Dermis microvascular lymphatic vessel endothelial cell (primary cell): ENCODE data around the gene XPR1. TPM values are rescaled to one million over a fixed set of nuclear protein-coding genes. Genes with fewer than 3 reads are reported as not detected.

Experiments used
- DNase-seq, 2 donors: peaks; one replicate each; pipeline versions ENCODE4 v3.0.0 to v3.0.0-alpha.2; 2010; ENCODE audit warnings: low read depth in 2 of 2
- total RNA-seq: library from RNA; depleted of rRNA; stranded (reverse); fragments of >200 nt; gene quantifications from 2 replicates; pipeline ENCODE4 v1.2.1, GENCODE V29; 2014

The XPR1 gene
- total RNA-seq, 1 donor from 2014 or later: 29.3 TPM

DNA sequence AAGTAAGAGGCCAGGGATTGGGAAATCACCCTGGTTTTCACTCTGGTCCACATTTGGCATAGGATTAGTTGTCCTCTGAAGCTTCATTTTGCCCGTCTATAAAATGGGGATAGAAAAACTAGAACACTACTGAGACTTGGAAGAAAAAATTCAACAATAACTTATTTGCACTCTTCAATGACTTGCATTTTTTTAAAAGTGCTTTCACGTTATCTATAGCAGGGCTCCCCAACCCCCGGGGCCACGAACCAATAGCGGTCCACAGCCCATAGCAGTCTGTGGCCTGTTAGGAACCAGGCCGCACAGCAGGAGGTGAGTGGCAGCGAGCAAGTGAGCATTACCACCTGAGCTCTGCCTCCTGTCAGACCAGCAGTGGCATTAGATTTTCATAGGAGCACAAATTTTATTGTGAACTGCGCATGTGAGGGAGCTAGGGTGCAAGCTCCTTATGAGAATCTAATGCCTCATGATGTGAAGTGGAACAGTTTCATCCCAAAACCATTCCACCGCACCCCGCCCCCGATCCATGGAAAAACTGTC lies 283.7 kb downstream of the XPR1 start:
- DNase-seq: no peak

DNA sequence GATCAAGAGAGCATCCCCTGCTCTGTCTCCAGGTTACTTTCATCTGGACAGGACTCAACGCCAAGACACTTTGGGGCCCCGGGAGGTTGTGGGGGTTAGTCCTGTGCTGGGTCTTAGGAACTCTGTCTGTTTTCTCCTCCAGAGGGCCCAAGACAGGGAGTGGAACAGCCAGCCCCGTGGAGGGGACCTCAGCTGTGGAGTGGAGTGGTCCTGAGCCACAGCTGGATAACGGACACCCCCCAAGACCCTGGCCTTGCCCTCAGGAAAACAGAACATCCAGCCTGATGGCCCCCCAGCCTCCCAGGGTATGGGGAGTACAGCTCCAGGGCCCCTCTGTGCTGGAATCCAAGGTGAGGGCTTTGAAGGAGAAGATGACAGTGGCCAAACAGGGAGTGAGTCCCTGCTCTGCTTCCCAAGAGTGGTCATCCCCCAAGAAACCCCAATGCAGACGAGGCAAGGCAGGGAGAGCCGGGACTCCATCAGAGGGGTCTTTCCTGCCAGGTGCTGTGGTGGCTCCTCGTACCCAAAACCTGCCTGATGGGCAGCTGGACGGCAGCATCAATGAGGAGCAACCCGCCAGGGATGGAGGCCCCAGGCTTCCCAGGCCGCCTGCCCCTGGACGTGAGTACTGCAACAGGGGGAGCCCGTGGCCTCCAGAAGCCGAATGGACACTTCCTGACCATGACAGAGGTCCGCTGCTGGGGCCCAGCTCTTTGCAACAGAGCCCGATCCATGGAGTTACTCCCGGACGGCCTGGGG lies 284.4 kb downstream of the XPR1 start:
- DNase-seq: no peak

DNA sequence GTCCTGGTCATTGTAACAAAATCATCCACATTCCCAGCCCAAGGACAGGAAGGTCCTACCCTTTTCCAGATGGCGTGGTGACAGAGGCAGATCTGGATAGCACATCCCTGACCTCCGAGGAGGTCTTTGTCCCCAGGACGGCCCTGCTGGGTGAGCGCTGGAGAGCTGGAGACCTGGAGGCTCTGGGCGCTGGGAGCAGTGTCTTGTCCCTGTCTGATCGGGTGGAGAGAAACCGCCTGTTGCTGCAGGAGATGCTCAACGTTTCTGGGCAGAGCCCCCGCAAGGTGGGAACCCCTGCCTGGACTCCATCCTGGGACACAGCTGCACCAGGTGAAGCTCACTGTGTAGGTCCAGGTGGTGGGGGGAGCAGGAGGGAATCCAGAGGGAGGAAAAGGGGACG lies 284.9 kb downstream of the XPR1 start:
- no peak for DNase-seq

DNA sequence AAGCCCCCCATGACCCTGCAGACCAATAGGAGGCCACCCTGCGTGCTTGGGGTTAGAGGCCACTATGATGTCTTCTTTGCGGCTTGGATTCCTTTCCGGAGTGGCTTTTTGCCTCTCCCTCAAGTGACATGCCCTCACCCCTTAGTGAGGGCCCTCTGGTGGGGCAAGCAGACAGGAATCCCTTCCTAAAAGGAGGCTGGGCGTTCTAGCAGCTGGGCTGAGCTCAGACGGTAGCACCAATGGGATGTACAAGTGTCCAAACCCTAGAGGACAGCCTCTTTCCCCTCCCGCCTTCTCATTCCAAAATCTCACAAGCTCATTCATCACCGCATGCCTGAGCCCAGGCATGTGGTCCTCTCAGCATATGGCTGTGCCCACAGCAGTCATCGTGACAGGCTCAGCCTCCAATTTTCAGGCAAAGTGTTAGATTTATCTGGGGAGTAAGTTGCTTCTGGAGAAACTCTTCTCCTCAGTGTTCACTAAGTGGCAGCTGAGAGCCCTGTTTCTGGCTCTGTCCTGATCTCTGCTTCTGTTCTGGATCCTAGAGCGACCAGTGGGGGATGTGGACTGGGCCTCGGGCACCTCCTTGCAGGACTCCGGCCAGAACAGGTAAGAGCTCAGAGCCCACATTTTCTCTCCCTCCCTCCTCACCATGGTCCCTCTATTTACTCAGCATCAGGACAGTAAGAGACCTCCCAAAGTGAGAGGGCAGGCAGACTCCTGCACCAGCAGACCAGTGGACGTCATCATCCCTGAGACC lies 285.7 kb downstream of the XPR1 start:
- DNase-seq: no peak

DNA sequence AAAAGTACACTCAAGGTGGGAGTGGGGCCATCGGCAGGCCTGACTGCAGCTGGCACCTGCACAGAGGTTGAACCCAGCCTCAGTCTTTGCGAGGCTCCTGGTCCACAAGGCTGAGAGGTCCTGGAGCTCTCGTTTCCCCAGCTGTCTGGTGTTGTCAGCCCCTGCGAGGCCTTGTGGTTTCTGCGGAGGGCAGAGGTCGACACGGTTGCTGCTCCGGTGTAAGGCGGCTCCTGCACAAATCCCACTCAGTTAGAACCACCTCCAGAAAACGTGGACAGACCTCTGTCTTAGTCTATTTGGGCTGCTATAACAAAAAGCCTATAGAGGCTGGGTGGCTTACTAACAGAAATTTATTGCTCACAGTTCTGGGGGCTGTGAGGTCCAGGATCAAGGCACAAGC lies 286.7 kb downstream of the XPR1 start:
- no peak for DNase-seq

DNA sequence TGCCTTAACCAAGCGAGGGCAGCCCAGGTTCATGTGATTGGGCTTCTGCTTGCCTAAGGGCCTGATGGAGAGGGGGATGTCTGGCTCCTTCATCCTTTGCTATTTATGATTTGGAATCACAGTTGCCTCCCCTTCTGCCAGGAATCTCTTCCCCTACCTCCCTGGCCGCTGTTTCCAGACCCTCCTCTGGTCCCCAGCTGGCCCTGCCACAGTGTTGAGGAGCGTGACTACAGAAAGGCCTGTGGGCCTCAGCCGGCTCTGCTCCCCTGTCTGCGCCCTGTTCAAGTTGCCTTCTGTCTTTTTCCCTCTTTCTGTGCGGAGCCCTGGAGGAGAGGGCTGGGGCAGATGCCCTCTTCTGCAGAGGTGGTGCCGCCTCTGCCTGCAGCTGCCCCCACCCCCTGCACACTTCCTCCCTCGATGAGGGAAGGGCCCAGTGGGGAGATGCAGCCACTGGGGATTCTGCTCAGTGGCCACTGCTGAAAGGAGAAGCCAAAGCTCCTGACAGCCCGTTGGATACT lies 287.4 kb downstream of the XPR1 start:
- DNase-seq: no peak

DNA sequence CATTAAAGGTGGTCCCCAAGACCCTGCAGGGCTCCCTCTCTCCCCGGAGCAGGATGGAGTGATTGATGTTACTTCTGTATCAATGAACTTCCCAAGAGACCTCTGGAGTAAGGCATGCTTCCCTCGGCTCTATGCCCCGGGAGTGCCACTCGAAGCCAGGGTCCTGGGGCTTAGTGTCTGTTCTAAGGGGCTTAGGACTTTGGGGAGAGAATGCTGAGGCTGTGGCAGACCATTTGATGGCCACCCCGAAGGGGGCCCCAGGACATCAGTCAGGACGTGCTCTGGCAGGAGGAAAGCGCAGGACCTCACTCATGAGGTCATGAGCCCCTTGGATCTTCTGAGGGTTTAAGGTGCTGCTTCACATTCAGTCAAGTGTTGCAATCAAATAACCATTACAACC lies 288.4 kb downstream of the XPR1 start:
- DNase-seq: no peak

- peak in 1 of 2 donors; percentile 14 for DNase-seq
Measured at GRCh38 chr1:180920702-180921101, 288.9 kb downstream of the XPR1 start.

DNA sequence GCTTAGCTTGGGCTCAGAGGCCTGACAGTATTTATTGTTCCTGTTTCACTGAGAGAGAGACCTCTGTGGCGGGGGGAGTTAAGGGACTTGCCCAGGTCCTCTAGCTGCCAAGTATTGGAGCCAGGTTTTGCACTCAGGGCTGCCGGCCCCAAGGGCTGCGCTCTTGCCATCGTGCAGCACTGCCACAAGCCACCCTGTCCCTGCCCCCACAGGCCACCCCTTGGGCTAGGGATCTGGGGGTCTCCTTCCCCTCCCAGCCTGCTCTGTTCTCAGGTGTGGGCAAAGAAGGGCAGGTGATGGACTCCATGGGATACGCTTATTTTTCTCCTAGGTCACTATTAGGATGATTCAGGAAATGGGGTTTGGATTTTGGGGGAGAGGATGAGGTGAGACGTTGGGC lies 289.6 kb downstream of the XPR1 start:
- DNase-seq: no peak

- no peak for DNase-seq
Measured at GRCh38 chr1:180921891-180922630, 290.2 kb downstream of the XPR1 start.

DNA sequence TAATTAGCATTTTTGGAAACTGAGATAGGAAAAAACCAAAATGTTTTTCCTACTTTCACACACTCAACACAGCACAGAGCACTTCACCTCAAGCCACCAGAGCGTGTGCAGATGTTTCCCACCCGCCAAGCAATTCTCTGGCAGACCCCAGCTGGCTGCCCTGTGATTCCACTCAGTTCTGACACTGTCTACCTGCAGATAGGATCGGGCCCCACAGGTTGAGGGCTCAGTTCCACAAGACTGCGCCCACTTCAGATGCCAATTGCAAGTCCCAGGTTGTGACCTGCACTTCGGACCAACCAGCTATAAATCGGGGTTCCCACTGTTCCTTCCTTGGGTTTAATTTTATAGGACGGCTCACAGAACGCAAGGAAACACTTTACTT lies 290.8 kb downstream of the XPR1 start:
- DNase-seq: no peak

GRCh38 chr1:180923021-180923841 lies 291.4 kb downstream of the XPR1 start:
- peak in 1 of 2 donors; percentile 10 for DNase-seq

GRCh38 chr1:180923887-180924286 lies 292.1 kb downstream of the XPR1 start:
- no peak for DNase-seq

GRCh38 chr1:180924939-180925338 lies 293.1 kb downstream of the XPR1 start:
- DNase-seq: no peak

- DNase-seq: no peak
Measured at GRCh38 chr1:180925471-180926051, 293.7 kb downstream of the XPR1 start.

DNA sequence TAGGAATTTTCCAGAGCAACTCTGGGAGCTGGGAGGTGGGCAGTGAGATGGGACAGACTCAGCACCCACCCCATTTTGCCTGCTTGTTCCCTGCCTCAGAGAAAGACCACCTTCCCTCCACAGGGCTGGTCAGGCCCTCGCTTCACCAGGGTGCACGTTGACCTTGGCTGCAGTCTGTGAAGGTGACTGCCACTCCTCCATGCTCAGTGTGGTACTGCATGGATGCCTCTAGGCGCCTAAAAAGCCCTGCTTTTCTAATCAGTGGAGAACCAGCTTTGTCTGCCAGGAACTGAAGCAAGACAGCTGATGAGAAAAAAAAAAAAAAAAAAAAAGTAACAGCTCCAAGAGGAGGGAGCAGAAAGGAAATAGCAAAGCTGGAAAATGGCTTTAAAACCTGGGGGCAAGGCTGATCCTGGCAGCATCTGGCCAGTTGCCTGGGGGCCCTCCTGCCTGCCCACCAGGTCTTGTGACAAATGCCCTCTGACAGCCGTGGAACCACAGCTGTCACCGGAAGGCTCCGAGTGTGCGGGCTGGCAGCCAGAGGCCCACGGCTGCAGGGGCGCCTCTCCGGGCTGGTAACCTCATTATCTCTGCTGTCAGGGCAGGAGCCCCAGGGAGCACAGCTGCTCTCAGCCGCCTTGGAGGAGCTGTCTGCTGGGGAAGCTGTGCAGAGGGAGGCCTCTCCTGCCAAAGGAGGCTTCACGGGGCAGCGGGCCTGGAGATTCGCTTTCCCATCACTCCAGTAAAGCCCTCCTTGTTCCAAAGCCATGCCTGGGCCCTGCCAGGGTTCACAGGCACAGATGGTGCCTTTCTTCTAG lies 294.6 kb downstream of the XPR1 start:
- peak in 1 of 2 donors; percentile 14 for DNase-seq

DNA sequence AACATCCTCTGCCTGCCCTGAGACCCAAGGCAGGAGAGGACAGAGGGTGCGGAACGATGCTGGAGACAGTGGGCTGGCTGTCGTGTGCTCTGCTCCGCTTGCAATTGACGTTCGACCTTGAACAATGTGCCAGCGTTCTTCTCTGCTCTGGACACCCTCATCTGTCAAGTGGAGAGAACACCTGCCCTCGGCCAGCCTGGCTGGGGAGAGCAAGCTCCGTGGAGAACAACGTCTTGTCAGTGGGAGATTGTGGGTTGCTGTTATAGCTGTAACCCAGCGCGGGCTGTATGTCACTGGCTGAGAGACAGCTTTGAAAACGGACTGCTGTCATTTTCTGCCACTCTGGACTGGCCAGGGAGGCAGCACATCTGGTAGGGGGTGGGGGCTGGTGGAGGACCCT lies 295.5 kb downstream of the XPR1 start:
- no peak for DNase-seq

- no peak for DNase-seq
Measured at GRCh38 chr1:180927841-180928240, 296.0 kb downstream of the XPR1 start.

GRCh38 chr1:180928331-180929230 lies 296.8 kb downstream of the XPR1 start:
- DNase-seq: no peak
